OCI-LY3 (cell line): ENCODE measurements around the gene PXK.

Experiments
- H2AFZ ChIP-seq: fragments of 200-600, 300-600 bp; shearing (Covaris generic); 2 replicates; pipeline ENCODE4 v1.6.0; 2014; ENCODE audit warnings: antibody characterized with exemption, low read depth, low read length
- H3K27ac ChIP-seq: fragments of 200-600, 300-600 bp; sonication (generic); 2 replicates; pipeline ENCODE4 v1.5.1; 2014; ENCODE audit warnings: mild to moderate bottlenecking, low read length, moderate library complexity, mixed read lengths
- H3K27me3 ChIP-seq: fragments of 200-600, 300-600 bp; sonication (generic); 2 replicates; pipeline ENCODE4 v1.6.1; 2014; ENCODE audit warnings: low read depth, low read length, mixed read lengths
- H3K36me3 ChIP-seq: fragments of 200-600, 300-600 bp; sonication (generic); replicated peaks from 2 replicates; pipeline ENCODE3; 2014; ENCODE audit warnings: low read depth, low read length, mixed read lengths
- H3K4me1 ChIP-seq: fragments of 300-600, 200-600 bp; sonication (generic); 2 replicates; pipeline ENCODE4 v1.6.1; 2014; ENCODE audit warnings: low read length, mixed read lengths
- H3K4me2 ChIP-seq: fragments of 200-600, 300-600 bp; sonication (generic); 2 replicates; pipeline ENCODE4 v1.6.1; 2014; ENCODE audit warnings: low read length, mixed read lengths
- H3K4me3 ChIP-seq: fragments of 300-600, 200-600 bp; sonication (generic); 2 replicates; pipeline ENCODE4 v1.5.1; 2014; ENCODE audit warnings: antibody characterized with exemption, mild to moderate bottlenecking, low read length, moderate library complexity
- H3K79me2 ChIP-seq: fragments of 300-600, 200-600 bp; shearing (Covaris generic); 2 replicates; pipeline ENCODE4 v1.6.1; 2014; ENCODE audit warnings: mild to moderate bottlenecking, low read length, mixed read lengths
- H3K9ac ChIP-seq: fragments of 300-600, 200-600 bp; shearing (Covaris generic); 2 replicates; pipeline ENCODE4 v1.6.0; 2014; ENCODE audit warnings: mild to moderate bottlenecking, low read length, moderate library complexity
- H3K9me3 ChIP-seq: fragments of 200-600, 300-600 bp; shearing (Covaris generic); 2 replicates; pipeline ENCODE4 v1.6.1; 2014; ENCODE audit warnings: low read length, mixed read lengths; ENCODE audit not compliant: insufficient read depth
- H4K20me1 ChIP-seq: fragments of 200-600, 300-600 bp; sonication (generic); 2 replicates; pipeline ENCODE4 v1.6.1; 2016; ENCODE audit warnings: low read length, mixed read lengths; ENCODE audit not compliant: insufficient read depth
- CTCF ChIP-seq: fragments of 200-600, 300-600 bp; sonication (generic); IDR thresholded peaks from 2 replicates; pipeline ENCODE4 v1.5.1; 2014; ENCODE audit warnings: antibody characterized with exemption, low read length, low read depth
- EZH2phosphoT487 ChIP-seq: fragments of 200-600 bp; shearing (Covaris generic); IDR thresholded peaks from 2 replicates; pipeline ENCODE4 v1.6.1; 2018; ENCODE audit warnings: antibody characterized with exemption, mixed run types, low read depth

PXK gene

GRCh38 chr3:58383904-58384303, 51.2 kb downstream of the PXK start:
- H3K79me2 ChIP-seq, result no peaks in the 10 kb centered on the region
- no peak overlapping the region for H3K4me3 ChIP-seq
- no peak overlapping the region for H2AFZ ChIP-seq
- no peak overlapping the region for H3K4me2 ChIP-seq
- H3K4me1 ChIP-seq, result no peaks in the 10 kb centered on the region
- H3K27me3 ChIP-seq, result no peaks in the 10 kb centered on the region
- no peak overlapping the region for H3K27ac ChIP-seq
- no peaks in the 10 kb centered on the region for H3K36me3 ChIP-seq
- no peak for TF ChIP-seq EZH2phosphoT487
- TF ChIP-seq CTCF, result no peak
- H3K9me3 ChIP-seq, result no peaks in the 10 kb centered on the region
- no peak overlapping the region for H3K9ac ChIP-seq
- H4K20me1 ChIP-seq, result no peaks in the 10 kb centered on the region

- H3K4me3 ChIP-seq, result no peak overlapping the region
- H3K4me2 ChIP-seq, result no peak overlapping the region
- no peaks in the 10 kb centered on the region for H3K27me3 ChIP-seq
- H3K36me3 ChIP-seq, result no peaks in the 10 kb centered on the region
- H3K9ac ChIP-seq, result no peak overlapping the region
- no peak overlapping the region for H2AFZ ChIP-seq
- no peaks in the 10 kb centered on the region for H4K20me1 ChIP-seq
- no peaks in the 10 kb centered on the region for H3K9me3 ChIP-seq
- no peak overlapping the region for H3K27ac ChIP-seq
- no peak for TF ChIP-seq EZH2phosphoT487
- TF ChIP-seq CTCF, result no peak
- no peaks in the 10 kb centered on the region for H3K4me1 ChIP-seq
- no peaks in the 10 kb centered on the region for H3K79me2 ChIP-seq
Observed at GRCh38 chr3:58384381-58385090, 51.8 kb downstream of the PXK start.

GRCh38 chr3:58386626-58387365, 54.1 kb downstream of the PXK start:
- Histone ChIP-seq H3K27me3 (no peaks in the 10 kb centered on the region), H3K27ac (no peak overlapping the region), H3K9me3 (no peaks in the 10 kb centered on the region), H3K36me3 (no peaks in the 10 kb centered on the region), H2AFZ (no peak overlapping the region), H3K9ac (no peak overlapping the region), H3K4me3 (no peak overlapping the region), H4K20me1 (no peaks in the 10 kb centered on the region), H3K4me2 (no peak overlapping the region), H3K4me1 (no peaks in the 10 kb centered on the region), H3K79me2 (no peaks in the 10 kb centered on the region)
- TF ChIP-seq CTCF (no peak), EZH2phosphoT487 (no peak)

GRCh38 chr3:58387650-58388546, 55.2 kb downstream of the PXK start:
- no peaks in the 10 kb centered on the region for H3K79me2 ChIP-seq
- H3K4me1 ChIP-seq, result no peaks in the 10 kb centered on the region
- H3K36me3 ChIP-seq, result no peaks in the 10 kb centered on the region
- no peak overlapping the region for H2AFZ ChIP-seq
- no peak for TF ChIP-seq EZH2phosphoT487
- no peak for TF ChIP-seq CTCF
- H3K9me3 ChIP-seq, result no peaks in the 10 kb centered on the region
- no peaks in the 10 kb centered on the region for H4K20me1 ChIP-seq
- H3K27ac ChIP-seq, result no peak overlapping the region
- no peak overlapping the region for H3K9ac ChIP-seq
- no peaks in the 10 kb centered on the region for H3K27me3 ChIP-seq
- H3K4me2 ChIP-seq, result no peak overlapping the region
- H3K4me3 ChIP-seq, result no peak overlapping the region
